HepG2 (cell line): ENCODE measurements around the gene CEACAM16. TPM values are rescaled to one million over a fixed set of nuclear protein-coding genes. Genes with fewer than 3 reads are reported as not detected.

Experiments used
- CCDC6 ChIP-seq: sonication (generic); formaldehyde crosslinking; IDR thresholded peaks from 2 replicates; pipeline ENCODE4 v1.8.1; 2022; ENCODE audit warnings: mild to moderate bottlenecking, missing genetic modification reagents, moderate library complexity
- HOXA3 ChIP-seq: sonication (generic); formaldehyde crosslinking; IDR thresholded peaks from 2 replicates; pipeline ENCODE4 v1.5.0; 2020; ENCODE audit warnings: missing genetic modification reagents
- KLF9 ChIP-seq: IDR thresholded peaks from 2 replicates; pipeline ENCODE4 v1.6.1; 2016; ENCODE audit warnings: low read depth
- MTA3 ChIP-seq: sonication (generic); formaldehyde crosslinking; IDR thresholded peaks from 2 replicates; pipeline ENCODE4 v1.4.0; 2020; ENCODE audit warnings: missing genetic modification reagents
- PCBP1 ChIP-seq: fragments of 200-400 bp; formaldehyde crosslinking; IDR thresholded peaks from 2 replicates; pipeline ENCODE4 v1.6.1; 2017; ENCODE audit warnings: mild to moderate bottlenecking, low read depth, low read length, borderline replicate concordance
- RFX1 ChIP-seq: fragments of 450-650 bp; IDR thresholded peaks from 2 replicates; pipeline ENCODE4 v1.6.1; 2017
- SAP130 ChIP-seq: IDR thresholded peaks from 2 replicates; pipeline ENCODE4 v1.6.1; 2016; ENCODE audit warnings: low read depth
- SIX1 ChIP-seq: sonication (generic); formaldehyde crosslinking; IDR thresholded peaks from 2 replicates; pipeline ENCODE4 v1.4.0; 2020; ENCODE audit warnings: missing genetic modification reagents, borderline replicate concordance
- ZNF234 ChIP-seq: sonication (generic); formaldehyde crosslinking; conservative IDR thresholded peaks from 2 replicates; pipeline ENCODE4 v1.5.1; 2020; ENCODE audit warnings: mild to moderate bottlenecking, missing genetic modification reagents
- ZNF446 ChIP-seq: sonication (generic); formaldehyde crosslinking; IDR thresholded peaks from 2 replicates; pipeline ENCODE4 v1.5.0; 2020; ENCODE audit warnings: mild to moderate bottlenecking, missing genetic modification reagents
- ZNF547 ChIP-seq: sonication (generic); formaldehyde crosslinking; IDR thresholded peaks from 2 replicates; pipeline ENCODE4 v1.5.1; 2020; ENCODE audit warnings: mild to moderate bottlenecking, missing genetic modification reagents
- ZNF761 ChIP-seq: sonication (generic); formaldehyde crosslinking; conservative IDR thresholded peaks from 2 replicates; pipeline ENCODE4 v1.4.0; 2020; ENCODE audit warnings: mild to moderate bottlenecking, missing genetic modification reagents
- ZNF891 ChIP-seq: sonication (generic); formaldehyde crosslinking; IDR thresholded peaks from 2 replicates; pipeline ENCODE4 v1.5.0; 2020; ENCODE audit warnings: mild to moderate bottlenecking, missing genetic modification reagents
- polyA plus RNA-seq, 8 experiments: library from polyadenylated mRNA; depleted of rRNA in 3 of 8; stranded (reverse) in 7 of 8; unstranded in 1 of 8; fragments of >200 nt; fragmentation: Illumina TruSeq in 4 of 8; extraction: Trizol in 4 of 8; gene quantifications; 2 replicates each; pipeline versions ENCODE4 v1.2.1 to v1.2.3, GENCODE V29; 2011 to 2016; ENCODE audit warnings: low read depth in 4 of 8, missing spikeins in 1 of 8, mixed read lengths in 1 of 8; ENCODE audit not compliant: insufficient read depth in 1 of 8
- total RNA-seq, 5 experiments: library from RNA; depleted of rRNA; stranded (reverse); fragments of >200 nt; fragmentation: Illumina TruSeq; extraction: Trizol; gene quantifications; 2 replicates each; pipeline ENCODE4 v1.2.3, GENCODE V29; 2016; ENCODE audit warnings: low read depth in 1 of 5
- TF ChIP-seq, protein P1 (sequence below): IDR thresholded peaks from 2 replicates; pipeline ENCODE4 v1.6.1; 2016; ENCODE audit warnings: missing compliant biosample characterization, missing genetic modification reagents, borderline replicate concordance
- TF ChIP-seq, protein P2 (sequence below): sonication (generic); formaldehyde crosslinking; IDR thresholded peaks from 2 replicates; pipeline ENCODE4 v1.4.0; 2020; ENCODE audit warnings: mild to moderate bottlenecking, missing genetic modification reagents
- TF ChIP-seq, protein P3 (sequence below): sonication (generic); formaldehyde crosslinking; IDR thresholded peaks from 2 replicates; pipeline ENCODE4 v1.8.0; 2022; ENCODE audit warnings: missing genetic modification reagents, mild to moderate bottlenecking, moderate library complexity, borderline replicate concordance
- TF ChIP-seq, protein P4 (sequence below): sonication (generic); formaldehyde crosslinking; IDR thresholded peaks from 2 replicates; pipeline ENCODE4 v1.5.1; 2020; ENCODE audit warnings: missing genetic modification reagents, mild to moderate bottlenecking, borderline replicate concordance
- TF ChIP-seq, protein P5 (sequence below), 2 experiments: sonication (generic) in 1 of 2; formaldehyde crosslinking in 1 of 2; IDR thresholded peaks; 2 replicates each; pipeline versions ENCODE4 v1.4.0 to v1.6.1; 2018 to 2020; ENCODE audit warnings: missing genetic modification reagents in 2 of 2, borderline replicate concordance in 1 of 2, low read depth in 1 of 2, mild to moderate bottlenecking in 1 of 2, missing biosample characterization in 1 of 2
- TF ChIP-seq, protein P6 (sequence below): sonication (generic); formaldehyde crosslinking; IDR thresholded peaks from 2 replicates; pipeline ENCODE4 v1.5.1; 2020; ENCODE audit warnings: missing genetic modification reagents, mild to moderate bottlenecking, borderline replicate concordance

Gene CEACAM16
- total and polyA plus RNA-seq, 2 of the 13 experiments (the other 11 are each of a cell fraction or from before 2014, with no cell fraction given), result not detected

DNA sequence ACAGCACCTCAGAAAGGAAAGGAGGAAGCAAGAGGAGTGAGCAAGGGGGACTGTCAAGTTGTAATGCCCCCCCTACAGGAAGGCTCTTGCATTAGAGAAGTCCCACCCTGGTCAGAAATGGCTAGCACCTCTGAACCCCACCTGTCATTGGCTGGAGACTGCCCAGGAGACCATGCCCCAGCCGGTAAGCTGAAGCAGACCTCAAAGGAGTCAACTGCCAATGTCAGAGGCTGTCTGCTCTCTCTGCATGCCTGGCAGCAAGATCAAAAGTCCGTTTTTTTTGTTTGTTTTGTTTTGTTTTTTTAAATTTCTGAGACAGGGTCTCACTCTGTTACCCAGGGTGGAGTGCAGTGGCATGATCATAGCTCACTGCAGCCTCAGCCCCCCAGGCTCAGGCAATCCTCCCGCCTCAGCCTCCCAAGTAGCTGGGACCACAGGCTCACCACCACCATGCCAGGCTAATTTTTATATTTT, 41.4 kb downstream of the CEACAM16 start (continued):
- TF ChIP-seq, protein P1, sequence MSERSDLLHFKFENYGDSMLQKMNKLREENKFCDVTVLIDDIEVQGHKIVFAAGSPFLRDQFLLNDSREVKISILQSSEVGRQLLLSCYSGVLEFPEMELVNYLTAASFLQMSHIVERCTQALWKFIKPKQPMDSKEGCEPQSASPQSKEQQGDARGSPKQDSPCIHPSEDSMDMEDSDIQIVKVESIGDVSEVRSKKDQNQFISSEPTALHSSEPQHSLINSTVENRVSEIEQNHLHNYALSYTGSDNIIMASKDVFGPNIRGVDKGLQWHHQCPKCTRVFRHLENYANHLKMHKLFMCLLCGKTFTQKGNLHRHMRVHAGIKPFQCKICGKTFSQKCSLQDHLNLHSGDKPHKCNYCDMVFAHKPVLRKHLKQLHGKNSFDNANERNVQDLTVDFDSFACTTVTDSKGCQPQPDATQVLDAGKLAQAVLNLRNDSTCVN (CRISPR knock-in tag), result no peak; the same call in 1 of the 2 replicates
- TF ChIP-seq RFX1 (no peak), ZNF547 (no peak), ZNF234 (CRISPR knock-in tag) (no peak), MTA3 (no peak), KLF9 (CRISPR knock-in tag) (no peak), SAP130 (CRISPR knock-in tag) (peak; percentile 68), PCBP1 (no peak), ZNF446 (no peak), CCDC6 (CRISPR knock-in tag) (no peak), ZNF761 (CRISPR knock-in tag) (no peak), ZNF891 (CRISPR knock-in tag) (no peak), SIX1 (CRISPR knock-in tag) (no peak), HOXA3 (CRISPR knock-in tag) (peak; percentile 23; the same call in 1 of the 2 replicates)
- TF ChIP-seq, protein P2, sequence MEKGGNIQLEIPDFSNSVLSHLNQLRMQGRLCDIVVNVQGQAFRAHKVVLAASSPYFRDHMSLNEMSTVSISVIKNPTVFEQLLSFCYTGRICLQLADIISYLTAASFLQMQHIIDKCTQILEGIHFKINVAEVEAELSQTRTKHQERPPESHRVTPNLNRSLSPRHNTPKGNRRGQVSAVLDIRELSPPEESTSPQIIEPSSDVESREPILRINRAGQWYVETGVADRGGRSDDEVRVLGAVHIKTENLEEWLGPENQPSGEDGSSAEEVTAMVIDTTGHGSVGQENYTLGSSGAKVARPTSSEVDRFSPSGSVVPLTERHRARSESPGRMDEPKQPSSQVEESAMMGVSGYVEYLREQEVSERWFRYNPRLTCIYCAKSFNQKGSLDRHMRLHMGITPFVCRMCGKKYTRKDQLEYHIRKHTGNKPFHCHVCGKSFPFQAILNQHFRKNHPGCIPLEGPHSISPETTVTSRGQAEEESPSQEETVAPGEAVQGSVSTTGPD (CRISPR knock-in tag), result no peak
- TF ChIP-seq, protein P3, sequence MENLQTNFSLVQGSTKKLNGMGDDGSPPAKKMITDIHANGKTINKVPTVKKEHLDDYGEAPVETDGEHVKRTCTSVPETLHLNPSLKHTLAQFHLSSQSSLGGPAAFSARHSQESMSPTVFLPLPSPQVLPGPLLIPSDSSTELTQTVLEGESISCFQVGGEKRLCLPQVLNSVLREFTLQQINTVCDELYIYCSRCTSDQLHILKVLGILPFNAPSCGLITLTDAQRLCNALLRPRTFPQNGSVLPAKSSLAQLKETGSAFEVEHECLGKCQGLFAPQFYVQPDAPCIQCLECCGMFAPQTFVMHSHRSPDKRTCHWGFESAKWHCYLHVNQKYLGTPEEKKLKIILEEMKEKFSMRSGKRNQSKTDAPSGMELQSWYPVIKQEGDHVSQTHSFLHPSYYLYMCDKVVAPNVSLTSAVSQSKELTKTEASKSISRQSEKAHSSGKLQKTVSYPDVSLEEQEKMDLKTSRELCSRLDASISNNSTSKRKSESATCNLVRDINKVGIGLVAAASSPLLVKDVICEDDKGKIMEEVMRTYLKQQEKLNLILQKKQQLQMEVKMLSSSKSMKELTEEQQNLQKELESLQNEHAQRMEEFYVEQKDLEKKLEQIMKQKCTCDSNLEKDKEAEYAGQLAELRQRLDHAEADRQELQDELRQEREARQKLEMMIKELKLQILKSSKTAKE (CRISPR knock-in tag), result peak; percentile 60
- TF ChIP-seq, protein P4, sequence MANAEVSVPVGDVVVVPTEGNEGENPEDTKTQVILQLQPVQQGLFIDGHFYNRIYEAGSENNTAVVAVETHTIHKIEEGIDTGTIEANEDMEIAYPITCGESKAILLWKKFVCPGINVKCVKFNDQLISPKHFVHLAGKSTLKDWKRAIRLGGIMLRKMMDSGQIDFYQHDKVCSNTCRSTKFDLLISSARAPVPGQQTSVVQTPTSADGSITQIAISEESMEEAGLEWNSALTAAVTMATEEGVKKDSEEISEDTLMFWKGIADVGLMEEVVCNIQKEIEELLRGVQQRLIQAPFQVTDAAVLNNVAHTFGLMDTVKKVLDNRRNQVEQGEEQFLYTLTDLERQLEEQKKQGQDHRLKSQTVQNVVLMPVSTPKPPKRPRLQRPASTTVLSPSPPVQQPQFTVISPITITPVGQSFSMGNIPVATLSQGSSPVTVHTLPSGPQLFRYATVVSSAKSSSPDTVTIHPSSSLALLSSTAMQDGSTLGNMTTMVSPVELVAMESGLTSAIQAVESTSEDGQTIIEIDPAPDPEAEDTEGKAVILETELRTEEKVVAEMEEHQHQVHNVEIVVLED (CRISPR knock-in tag), result no peak
- TF ChIP-seq, protein P5, sequence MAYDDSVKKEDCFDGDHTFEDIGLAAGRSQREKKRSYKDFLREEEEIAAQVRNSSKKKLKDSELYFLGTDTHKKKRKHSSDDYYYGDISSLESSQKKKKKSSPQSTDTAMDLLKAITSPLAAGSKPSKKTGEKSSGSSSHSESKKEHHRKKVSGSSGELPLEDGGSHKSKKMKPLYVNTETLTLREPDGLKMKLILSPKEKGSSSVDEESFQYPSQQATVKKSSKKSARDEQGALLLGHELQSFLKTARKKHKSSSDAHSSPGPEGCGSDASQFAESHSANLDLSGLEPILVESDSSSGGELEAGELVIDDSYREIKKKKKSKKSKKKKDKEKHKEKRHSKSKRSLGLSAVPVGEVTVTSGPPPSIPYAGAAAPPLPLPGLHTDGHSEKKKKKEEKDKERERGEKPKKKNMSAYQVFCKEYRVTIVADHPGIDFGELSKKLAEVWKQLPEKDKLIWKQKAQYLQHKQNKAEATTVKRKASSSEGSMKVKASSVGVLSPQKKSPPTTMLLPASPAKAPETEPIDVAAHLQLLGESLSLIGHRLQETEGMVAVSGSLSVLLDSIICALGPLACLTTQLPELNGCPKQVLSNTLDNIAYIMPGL (CRISPR knock-in tag; IDR thresholded peaks at IDR 0.05; ENCODE audit: borderline replicate concordance in 1 of 2, low read depth in 1 of 2), result no peak
- TF ChIP-seq, protein P6, sequence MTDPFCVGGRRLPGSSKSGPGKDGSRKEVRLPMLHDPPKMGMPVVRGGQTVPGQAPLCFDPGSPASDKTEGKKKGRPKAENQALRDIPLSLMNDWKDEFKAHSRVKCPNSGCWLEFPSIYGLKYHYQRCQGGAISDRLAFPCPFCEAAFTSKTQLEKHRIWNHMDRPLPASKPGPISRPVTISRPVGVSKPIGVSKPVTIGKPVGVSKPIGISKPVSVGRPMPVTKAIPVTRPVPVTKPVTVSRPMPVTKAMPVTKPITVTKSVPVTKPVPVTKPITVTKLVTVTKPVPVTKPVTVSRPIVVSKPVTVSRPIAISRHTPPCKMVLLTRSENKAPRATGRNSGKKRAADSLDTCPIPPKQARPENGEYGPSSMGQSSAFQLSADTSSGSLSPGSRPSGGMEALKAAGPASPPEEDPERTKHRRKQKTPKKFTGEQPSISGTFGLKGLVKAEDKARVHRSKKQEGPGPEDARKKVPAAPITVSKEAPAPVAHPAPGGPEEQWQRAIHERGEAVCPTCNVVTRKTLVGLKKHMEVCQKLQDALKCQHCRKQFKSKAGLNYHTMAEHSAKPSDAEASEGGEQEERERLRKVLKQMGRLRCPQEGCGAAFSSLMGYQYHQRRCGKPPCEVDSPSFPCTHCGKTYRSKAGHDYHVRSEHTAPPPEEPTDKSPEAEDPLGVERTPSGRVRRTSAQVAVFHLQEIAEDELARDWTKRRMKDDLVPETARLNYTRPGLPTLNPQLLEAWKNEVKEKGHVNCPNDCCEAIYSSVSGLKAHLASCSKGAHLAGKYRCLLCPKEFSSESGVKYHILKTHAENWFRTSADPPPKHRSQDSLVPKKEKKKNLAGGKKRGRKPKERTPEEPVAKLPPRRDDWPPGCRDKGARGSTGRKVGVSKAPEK (CRISPR knock-in tag), result no peak
